T1000 (cell line): Measurements from ENCODE around the gene GRID1.

Source experiments
- DNase-seq: peaks from one replicate; lab custom pipeline; 2025; ENCODE audit warnings: mixed read lengths; lab: John Stamatoyannopoulos, UW

GRID1 gene

GRCh38 chr10:86354761-86355540, 11.6 kb downstream of the GRID1 start:
- no peak for DNase-seq

- DNase-seq, result no peak
These were observed 12.8 kb downstream of the GRID1 start for GRCh38 chr10:86353506-86354485.

- no peak for DNase-seq
These were observed 15.7 kb downstream of the GRID1 start for GRCh38 chr10:86350897-86351296.

GRCh38 chr10:86349940-86350630, 16.5 kb downstream of the GRID1 start:
- DNase-seq, result no peak

- no peak for DNase-seq
These were observed 17.1 kb downstream of the GRID1 start for GRCh38 chr10:86349474-86349873.

GRCh38 chr10:86348321-86349210, 18.0 kb downstream of the GRID1 start:
- no peak for DNase-seq

- DNase-seq, result no peak
These were observed 18.7 kb downstream of the GRID1 start for GRCh38 chr10:86347856-86348255.

- DNase-seq, result peak; percentile 12
These were observed 19.6 kb downstream of the GRID1 start for GRCh38 chr10:86346799-86347665.

GRCh38 chr10:86345859-86346798, 20.5 kb downstream of the GRID1 start:
- DNase-seq, result no peak

GRCh38 chr10:86345296-86345858, 21.2 kb downstream of the GRID1 start:
- no peak for DNase-seq

- DNase-seq, result no peak
These were observed 21.9 kb downstream of the GRID1 start for GRCh38 chr10:86344714-86345161.

GRCh38 chr10:86344281-86344680, 22.3 kb downstream of the GRID1 start:
- DNase-seq, result no peak

- DNase-seq, result no peak
These were observed 22.8 kb downstream of the GRID1 start for GRCh38 chr10:86343761-86344160.

- DNase-seq, result no peak
These were observed 24.3 kb downstream of the GRID1 start for GRCh38 chr10:86342111-86342863.

- DNase-seq, result no peak
These were observed 25.2 kb downstream of the GRID1 start for GRCh38 chr10:86341361-86341811.

GRCh38 chr10:86340991-86341260, 25.7 kb downstream of the GRID1 start:
- no peak for DNase-seq

GRCh38 chr10:86340176-86340990, 26.2 kb downstream of the GRID1 start:
- no peak for DNase-seq
